H9 (cell line): Measurements from ENCODE around the gene RGPD4. TPM values are rescaled to one million over a fixed set of nuclear protein-coding genes. Genes with fewer than 3 reads are reported as not detected.

Experiments used
- DNase-seq: peaks from one replicate; pipeline ENCODE4 v3.0.0-alpha.2; 2017
- H2AFZ ChIP-seq: one replicate; pipeline ENCODE4 v1.6.1; 2013; ENCODE audit warnings: mild to moderate bottlenecking, low read length, control low read depth, moderate library complexity
- H2AK5ac ChIP-seq: 2 replicates; pipeline ENCODE4 v1.6.1; 2013; ENCODE audit warnings: low read length, control low read depth, mixed read lengths; ENCODE audit not compliant: insufficient read length
- H2BK120ac ChIP-seq: one replicate; pipeline ENCODE4 v1.6.1; 2013; ENCODE audit warnings: low read depth, mild to moderate bottlenecking, low read length, control low read depth, inconsistent platforms; ENCODE audit not compliant: poor library complexity, severe bottlenecking
- H2BK12ac ChIP-seq: 2 replicates; pipeline ENCODE4 v1.6.1; 2013; ENCODE audit warnings: low read length, control low read depth, mixed read lengths, low read depth; ENCODE audit not compliant: insufficient read length
- H2BK15ac ChIP-seq: 2 replicates; pipeline ENCODE4 v1.6.1; 2013; ENCODE audit warnings: low read depth, low read length, control low read depth
- H2BK20ac ChIP-seq: one replicate; pipeline ENCODE4 v1.6.1; 2013; ENCODE audit warnings: low read depth, mild to moderate bottlenecking, low read length, control low read depth, inconsistent platforms; ENCODE audit not compliant: poor library complexity, severe bottlenecking
- H2BK5ac ChIP-seq: 2 replicates; pipeline ENCODE4 v1.6.1; 2013; ENCODE audit warnings: low read length, control low read depth, mixed read lengths; ENCODE audit not compliant: insufficient read length
- H3K14ac ChIP-seq: 2 replicates; pipeline ENCODE4 v1.6.1; 2013; ENCODE audit warnings: low read length, control low read depth; ENCODE audit not compliant: insufficient read depth
- H3K18ac ChIP-seq: 2 replicates; pipeline ENCODE4 v1.6.1; 2013; ENCODE audit warnings: low read depth, mild to moderate bottlenecking, mixed read lengths, low read length, control low read depth; ENCODE audit not compliant: insufficient read length
- H3K23ac ChIP-seq: 2 replicates; pipeline ENCODE4 v1.6.1; 2013; ENCODE audit warnings: low read length, control low read depth, mixed read lengths, low read depth; ENCODE audit not compliant: insufficient read length
- H3K23me2 ChIP-seq: 2 replicates; pipeline ENCODE4 v1.6.1; 2013; ENCODE audit warnings: low read depth, mild to moderate bottlenecking, mixed read lengths, low read length, control low read depth; ENCODE audit not compliant: insufficient read length, poor library complexity, severe bottlenecking
- H3K27ac ChIP-seq: 2 replicates; pipeline ENCODE4 v1.5.1; 2013; ENCODE audit warnings: low read length, control low read depth, mixed read lengths, low read depth; ENCODE audit not compliant: insufficient read length
- H3K27me3 ChIP-seq: 2 replicates; pipeline ENCODE4 v1.6.1; 2013; ENCODE audit warnings: low read length, control low read depth, inconsistent platforms; ENCODE audit not compliant: insufficient read depth
- H3K4ac ChIP-seq: 2 replicates; pipeline ENCODE4 v1.6.1; 2013; ENCODE audit warnings: low read depth, mild to moderate bottlenecking, control low read depth, inconsistent platforms, low read length, moderate library complexity
- H3K4me1 ChIP-seq: 2 replicates; pipeline ENCODE4 v1.6.1; 2013; ENCODE audit warnings: low read length, control low read depth, inconsistent platforms; ENCODE audit not compliant: insufficient read depth
- H3K4me2 ChIP-seq: 2 replicates; pipeline ENCODE4 v1.6.1; 2013; ENCODE audit warnings: low read length, control low read depth, mixed read lengths; ENCODE audit not compliant: insufficient read length, insufficient read depth
- H3K56ac ChIP-seq: 2 replicates; pipeline ENCODE4 v1.6.1; 2013; ENCODE audit warnings: low read depth, mild to moderate bottlenecking, mixed read lengths, low read length, control low read depth; ENCODE audit not compliant: insufficient read length
- H3K79me1 ChIP-seq: 2 replicates; pipeline ENCODE4 v1.6.1; 2013; ENCODE audit warnings: low read depth, mild to moderate bottlenecking, moderate library complexity, low read length, control low read depth, inconsistent platforms; ENCODE audit not compliant: insufficient read depth, poor library complexity, severe bottlenecking
- H3K79me2 ChIP-seq: 2 replicates; pipeline ENCODE4 v1.6.1; 2013; ENCODE audit warnings: low read length, control low read depth, inconsistent platforms; ENCODE audit not compliant: insufficient read depth
- H3K9ac ChIP-seq: 2 replicates; pipeline ENCODE4 v1.6.1; 2013; ENCODE audit warnings: low read length, control low read depth, mixed read lengths; ENCODE audit not compliant: insufficient read length; ENCODE audit errors: extremely low read depth
- H3K9me3 ChIP-seq: one replicate; pipeline ENCODE4 v1.6.1; 2013; ENCODE audit warnings: low read depth, low read length, inconsistent platforms; ENCODE audit not compliant: control insufficient read depth
- H3T11ph ChIP-seq: one replicate; pipeline ENCODE4 v1.6.1; 2013; ENCODE audit warnings: mild to moderate bottlenecking, low read length, control low read depth, inconsistent platforms
- H4K20me1 ChIP-seq: one replicate; pipeline ENCODE4 v1.6.1; 2013; ENCODE audit not compliant: control insufficient read depth, insufficient read length, insufficient read depth
- H4K5ac ChIP-seq: 2 replicates; pipeline ENCODE4 v1.6.1; 2013; ENCODE audit warnings: low read depth, mild to moderate bottlenecking, mixed read lengths, low read length, control low read depth; ENCODE audit not compliant: insufficient read length
- H4K8ac ChIP-seq: replicated peaks from 2 replicates; pipeline ENCODE4 v1.6.1; 2013; ENCODE audit warnings: low read length, control low read depth, mixed read lengths, low read depth; ENCODE audit not compliant: insufficient read length
- H4K91ac ChIP-seq: 2 replicates; pipeline ENCODE4 v1.6.1; 2013; ENCODE audit warnings: low read depth, mild to moderate bottlenecking, moderate library complexity, mixed read lengths, low read length, control low read depth; ENCODE audit not compliant: insufficient read length
- H3K27ac Mint-ChIP-seq, 3 experiments: 2 replicates in 2 of 3; 3 replicates in 1 of 3; pipeline ENCODE4 v1.8.0; 2020 to 2021; ENCODE audit warnings: mixed read lengths in 3 of 3, mild to moderate bottlenecking in 1 of 3, moderate library complexity in 1 of 3
- H3K27me3 Mint-ChIP-seq: 2 replicates; pipeline ENCODE4 v1.8.0; 2021; ENCODE audit warnings: low read depth, mild to moderate bottlenecking, moderate library complexity, mixed read lengths
- H3K36me3 Mint-ChIP-seq, 3 experiments: 2 replicates in 2 of 3; 3 replicates in 1 of 3; pipeline ENCODE4 v1.8.0; 2020 to 2021; ENCODE audit warnings: low read depth in 3 of 3, mixed read lengths in 3 of 3; ENCODE audit not compliant: insufficient read depth in 1 of 3
- H3K4me1 Mint-ChIP-seq, 2 experiments: 2 replicates each; pipeline ENCODE4 v1.8.0; 2020; ENCODE audit warnings: mixed read lengths in 2 of 2
- H3K4me3 Mint-ChIP-seq, 2 experiments: 2 replicates in 1 of 2; 3 replicates in 1 of 2; pipeline ENCODE4 v1.8.0; 2020 to 2021; ENCODE audit warnings: mild to moderate bottlenecking in 2 of 2, mixed read lengths in 2 of 2, moderate library complexity in 1 of 2
- H3K9me3 Mint-ChIP-seq, 2 experiments: 2 replicates in 1 of 2; 3 replicates in 1 of 2; pipeline ENCODE4 v1.8.0; 2020; ENCODE audit warnings: mild to moderate bottlenecking in 2 of 2, mixed read lengths in 2 of 2, moderate library complexity in 1 of 2
- WGBS: extraction: QIAGEN DNeasy Blood & Tissue Kit; methylation state at CpG from one replicate; pipeline ENCODE4 v1.1.7; 2013; ENCODE audit warnings: missing lambda C conversion rate, low lambda C conversion rate, mixed read lengths; ENCODE audit not compliant: insufficient read length; ENCODE audit errors: extremely low coverage; 5-methylcytosine and 5-hydroxymethylcytosine counted together
- total RNA-seq: library from RNA; stranded (reverse); gene quantifications from 2 replicates; pipeline ENCODE4 v1.2.1, GENCODE V29; 2021
- TF ChIP-seq, protein P1 (sequence below): fragments of 200-600 bp; sonication (generic); conservative IDR thresholded peaks from 3 replicates; pipeline ENCODE4 v1.8.0; 2021; ENCODE audit warnings: antibody characterized with exemption, mild to moderate bottlenecking

The RGPD4 gene
- total RNA-seq, 1 experiment from 2014 or later, result 0.07 TPM

DNA sequence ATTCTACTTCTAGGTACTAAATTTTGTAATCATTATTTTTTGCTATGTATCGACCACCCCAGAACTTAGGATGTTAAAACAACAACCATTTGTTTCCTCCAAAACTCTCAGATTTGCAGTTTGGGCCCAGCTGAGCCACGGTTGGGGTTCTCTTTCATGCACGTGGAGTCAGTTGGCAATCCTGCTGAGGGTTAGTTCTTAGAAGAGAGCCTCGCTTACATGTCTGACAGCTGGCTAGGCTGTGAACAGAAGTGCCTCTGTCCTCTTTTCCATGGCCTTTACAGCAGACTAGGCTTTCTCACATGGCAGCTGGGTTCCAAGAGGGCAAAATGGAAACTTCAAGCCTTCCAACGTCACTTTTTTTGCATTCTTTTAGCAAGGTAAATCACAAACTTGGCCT lies 9.3 kb upstream of the RGPD4 start:
- no peak overlapping the region for H4K8ac ChIP-seq
- no peaks in the 10 kb centered on the region for H3K27me3 ChIP-seq
- TF ChIP-seq, protein P1, sequence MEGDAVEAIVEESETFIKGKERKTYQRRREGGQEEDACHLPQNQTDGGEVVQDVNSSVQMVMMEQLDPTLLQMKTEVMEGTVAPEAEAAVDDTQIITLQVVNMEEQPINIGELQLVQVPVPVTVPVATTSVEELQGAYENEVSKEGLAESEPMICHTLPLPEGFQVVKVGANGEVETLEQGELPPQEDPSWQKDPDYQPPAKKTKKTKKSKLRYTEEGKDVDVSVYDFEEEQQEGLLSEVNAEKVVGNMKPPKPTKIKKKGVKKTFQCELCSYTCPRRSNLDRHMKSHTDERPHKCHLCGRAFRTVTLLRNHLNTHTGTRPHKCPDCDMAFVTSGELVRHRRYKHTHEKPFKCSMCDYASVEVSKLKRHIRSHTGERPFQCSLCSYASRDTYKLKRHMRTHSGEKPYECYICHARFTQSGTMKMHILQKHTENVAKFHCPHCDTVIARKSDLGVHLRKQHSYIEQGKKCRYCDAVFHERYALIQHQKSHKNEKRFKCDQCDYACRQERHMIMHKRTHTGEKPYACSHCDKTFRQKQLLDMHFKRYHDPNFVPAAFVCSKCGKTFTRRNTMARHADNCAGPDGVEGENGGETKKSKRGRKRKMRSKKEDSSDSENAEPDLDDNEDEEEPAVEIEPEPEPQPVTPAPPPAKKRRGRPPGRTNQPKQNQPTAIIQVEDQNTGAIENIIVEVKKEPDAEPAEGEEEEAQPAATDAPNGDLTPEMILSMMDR, result no peak
- no peak overlapping the region for H2BK5ac ChIP-seq
- H3K4me2 ChIP-seq, result no peak overlapping the region
- H4K20me1 ChIP-seq, result no peaks in the 10 kb centered on the region
- H3K79me1 ChIP-seq, result no peaks in the 10 kb centered on the region
- no peaks in the 10 kb centered on the region for H3K23me2 ChIP-seq
- no peak overlapping the region for H2BK120ac ChIP-seq
- Mint-ChIP-seq H3K36me3 (peaks cover 0 to 2% (median 0%) of the 10 kb centered on the region in 3 experiments; a peak in 2 of 7 replicates), H3K4me3 (no peak overlapping the region), H3K27me3 (no peaks in the 10 kb centered on the region; the same call in 1 of the 2 replicates), H3K27ac (no peak overlapping the region; a peak in 1 of 7 replicates), H3K9me3 (peaks cover 0 to 4% of the 10 kb centered on the region in 2 experiments; a peak in 2 of 5 replicates), H3K4me1 (peaks cover 0 to 5% of the 10 kb centered on the region in 2 experiments; a peak in 1 of 4 replicates)
- no peak overlapping the region for H3K27ac ChIP-seq
- H3K4me1 ChIP-seq, result no peaks in the 10 kb centered on the region
- H2AK5ac ChIP-seq, result no peak overlapping the region
- no peak overlapping the region for H3K18ac ChIP-seq
- no peak overlapping the region for H2BK12ac ChIP-seq
- no CpG with 5 or more reads among the region's 5 CpGs for whole genome bisulfite sequencing
- no peak overlapping the region for H2BK20ac ChIP-seq
- no peak overlapping the region for H4K5ac ChIP-seq
- no peaks in the 10 kb centered on the region for H3K79me2 ChIP-seq
- H3K9me3 ChIP-seq, result no peaks in the 10 kb centered on the region
- no peak overlapping the region for H2BK15ac ChIP-seq
- no peak for DNase-seq
- H3K14ac ChIP-seq, result no peak overlapping the region
- no peak overlapping the region for H3K56ac ChIP-seq
- no peak overlapping the region for H3T11ph ChIP-seq
- no peak overlapping the region for H3K4ac ChIP-seq
- no peak overlapping the region for H4K91ac ChIP-seq
- no peak overlapping the region for H3K23ac ChIP-seq
- no peak overlapping the region for H2AFZ ChIP-seq
- H3K9ac ChIP-seq, result no peak overlapping the region
